ENCODE measurements around the gene CIB4. TPM values are rescaled to one million over a fixed set of nuclear protein-coding genes. Genes with fewer than 3 reads are reported as not detected.

CIB4 gene
- total and polyA plus RNA-seq, 2 of the 4 experiments (the other 2 are of a cell fraction) = not detected

- Histone ChIP-seq H3K9me1 (ENCODE audit: insufficient read depth, low read length) (no peaks in the 10 kb centered on the region), H3K23ac (ENCODE audit: low read depth, low read length) (no peak overlapping the region), H3K4me3 (ENCODE audit: insufficient read depth, low read depth, low read length) (no peak overlapping the region), H4K5ac (ENCODE audit: low read depth, low read length) (no peak overlapping the region; the same call in 1 of the 2 replicates), H2BK5ac (ENCODE audit: low read depth, low read length, poor library complexity, severe bottlenecking) (no peak overlapping the region), H3K14ac (replicated peaks; ENCODE audit: low read depth, low read length) (no peak overlapping the region), H3K4me2 (ENCODE audit: low read depth, low read length) (no peak overlapping the region), H3K4me1 (ENCODE audit: control insufficient read depth, insufficient read depth, low read length) (peaks cover 2% of the 10 kb centered on the region; the same call in 1 of the 2 replicates), H2AK5ac (ENCODE audit: low read depth, low read length) (no peak overlapping the region), H2BK20ac (ENCODE audit: low read depth, low read length) (no peak overlapping the region), H2AFZ (replicated peaks; ENCODE audit: low read length, poor library complexity) (peak overlapping the region; percentile 43), H4K91ac (ENCODE audit: insufficient read depth, low read depth, low read length) (no peak overlapping the region), H3K9me3 (ENCODE audit: control insufficient read depth, insufficient read depth, low read length) (peaks cover 3% of the 10 kb centered on the region), H3K4ac (ENCODE audit: low read depth, low read length) (no peak overlapping the region), H3K27me3 (ENCODE audit: control insufficient read depth, insufficient read depth, low read length) (peaks cover 44% of the 10 kb centered on the region), H3K56ac (ENCODE audit: extremely low read depth, insufficient read depth, low read length) (no peak overlapping the region), H4K8ac (ENCODE audit: low read depth in 2 of 2, low read length in 2 of 2) (no peak overlapping the region), H3K9ac (ENCODE audit: low read depth, low read length) (no peak overlapping the region), H3K27ac (ENCODE audit: insufficient read depth, low read length) (no peak overlapping the region), H4K20me1 (ENCODE audit: insufficient read depth, low read length) (no peaks in the 10 kb centered on the region), H2BK15ac (ENCODE audit: low read depth, low read length) (no peak overlapping the region), H3K36me3 (ENCODE audit: control insufficient read depth, insufficient read depth, low read length) (no peaks in the 10 kb centered on the region), H2AK9ac (replicated peaks; ENCODE audit: low read depth, low read length, poor library complexity) (no peak overlapping the region), H3K18ac (ENCODE audit: low read depth, low read length) (no peak overlapping the region; the same call in 1 of the 2 replicates), H2BK120ac (ENCODE audit: low read depth, low read length) (no peak overlapping the region), H3K79me1 (ENCODE audit: low read depth in 1 of 2, low read length in 2 of 2) (no peaks in the 10 kb centered on the region)
- ChIA-PET POLR2A (ENCODE audit: unreplicated experiment) (no interaction called here), CTCF (no interaction called here)
- intact Hi-C loops (cut with micrococcal nuclease) = no loop called here
- WGBS, 2 experiments (ENCODE audit: extremely low coverage in 2 of 2, insufficient read length in 1 of 2) = 81% methylated on average over 6 of the region's 13 CpGs; no CpG with 5 or more reads in 1 of the 2 experiments
- BruUV-seq (replicated peaks) = no TSS peak
- in situ Hi-C loops (cut with MboI; ENCODE audit: low sequenced_read_pairs) = no loop called here
- dilution Hi-C loops (cut with HindIII; ENCODE audit: low sequenced_read_pairs, unreplicated experiment) = no loop called here
- ATAC-seq (ENCODE audit: low read depth) = no peak
- DNase-seq = no peak
- no peak for TF ChIP-seq MAFK (IDR thresholded peaks at IDR 0.05; ENCODE audit: low read depth, low read length)
- no peak for TF ChIP-seq CHD1 (IDR thresholded peaks at IDR 0.05; ENCODE audit: low read depth, low read length)
- no peak for TF ChIP-seq NFE2L2 (IDR thresholded peaks at IDR 0.05; ENCODE audit: low read depth, low read length)
- TF ChIP-seq ELK1 (IDR thresholded peaks at IDR 0.05; ENCODE audit: borderline replicate concordance, low read depth, low read length) = no peak
- no peak for TF ChIP-seq RCOR1 (IDR thresholded peaks at IDR 0.05; ENCODE audit: insufficient replicate concordance, low read length)
- TF ChIP-seq CTCF (conservative IDR thresholded peaks at IDR 0.05; ENCODE audit: low read depth, low read length) = no peak
- no peak for TF ChIP-seq BHLHE40 (IDR thresholded peaks at IDR 0.05; ENCODE audit: low read depth, low read length)
- TF ChIP-seq FOS (IDR thresholded peaks at IDR 0.05; ENCODE audit: low read depth, low read length) = no peak
- TF ChIP-seq MXI1 (IDR thresholded peaks at IDR 0.05; ENCODE audit: borderline replicate concordance, low read depth, low read length) = no peak
- no peak for TF ChIP-seq POLR2A (IDR thresholded peaks at IDR 0.05; ENCODE audit: low read depth, low read length)
- TF ChIP-seq CEBPB (IDR thresholded peaks at IDR 0.05; ENCODE audit: low read depth, low read length) = no peak
- no peak for TF ChIP-seq USF2 (IDR thresholded peaks at IDR 0.05; ENCODE audit: low read depth, low read length)
- TF ChIP-seq MAZ (IDR thresholded peaks at IDR 0.05; ENCODE audit: borderline replicate concordance, low read depth, low read length) = no peak
- no peak for TF ChIP-seq RFX5 (IDR thresholded peaks at IDR 0.05; ENCODE audit: low read depth, low read length)
- TF ChIP-seq SMC3 (IDR thresholded peaks at IDR 0.05; ENCODE audit: low read depth, low read length) = no peak
Measured at GRCh38 chr2:26653207-26654060, 12.3 kb upstream of the CIB4 start.

All from IMR-90 (cell line).